Activated T-helper 1 cell treated with anti-CD3 and anti-CD28 coated beads, Interleukin-2, amount 50 U/mL, for 16 hours (primary cell): ENCODE data around the gene CYTL1.
"Not testable (repeated sequence)": the region's sequence is repeated elsewhere in the genome, so short reads cannot be mapped to it uniquely, and the experiment has no call there.

Experiments
- DNase-seq, 2 donors: peaks; one replicate each; pipeline ENCODE4 v3.0.0-alpha.2; 2020; ENCODE audit warnings: low read depth in 1 of 2, low spot score in 1 of 2

Gene CYTL1

GRCh38 chr4:5019274-5019673 lies at the start of gene CYTL1:
Gene CYTL1, minus strand, starts transcription at chr4:5019458. Its CDS starts 13 bp downstream, at chr4:5019445.
- DNase-seq = no peak

DNA sequence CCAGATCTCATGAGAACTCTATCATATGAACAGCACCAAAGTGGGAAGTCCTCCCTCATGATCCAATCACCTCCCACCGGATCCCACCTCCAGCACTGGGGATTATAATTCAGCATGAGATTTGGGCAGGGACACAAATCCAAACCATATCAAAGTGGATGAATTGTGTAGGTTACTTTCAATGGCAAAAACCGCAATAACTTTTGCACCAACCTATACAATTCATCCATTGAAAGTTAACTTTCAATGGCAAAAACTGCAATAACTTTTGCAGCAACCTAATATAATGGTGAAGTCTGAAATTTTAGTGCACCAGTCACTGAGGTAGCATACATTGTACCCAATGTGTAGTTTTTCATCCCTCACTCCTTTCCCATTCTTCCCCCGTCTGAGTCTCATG lies 48.6 kb upstream of the CYTL1 start:
- DNase-seq = no peak

GRCh38 chr4:5066968-5067367 lies 47.7 kb upstream of the CYTL1 start:
- DNase-seq = not testable (repeated sequence)

DNA sequence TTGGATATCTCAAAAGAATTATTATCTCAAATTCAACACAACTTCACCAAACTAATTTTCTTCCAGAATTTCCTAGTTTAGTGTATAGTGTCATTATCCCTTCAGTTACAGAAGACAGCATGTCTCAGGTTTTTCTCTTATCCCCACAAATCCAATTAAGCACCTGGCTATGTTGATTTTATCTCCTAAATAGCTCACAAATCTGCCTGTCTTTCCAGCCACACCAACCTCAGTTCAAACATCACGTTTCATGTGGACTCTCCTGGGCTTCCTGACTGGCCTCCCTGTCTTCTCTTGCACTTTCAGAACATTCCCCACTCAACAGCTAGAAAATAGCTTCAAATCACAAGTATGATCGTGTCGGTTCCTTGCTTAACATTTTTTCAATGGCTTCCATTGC lies 46.8 kb upstream of the CYTL1 start:
- DNase-seq = no peak

GRCh38 chr4:5055411-5055810 lies 36.2 kb upstream of the CYTL1 start:
- no peak for DNase-seq

- no peak for DNase-seq
Measured at GRCh38 chr4:5054532-5054931, 35.3 kb upstream of the CYTL1 start.

DNA sequence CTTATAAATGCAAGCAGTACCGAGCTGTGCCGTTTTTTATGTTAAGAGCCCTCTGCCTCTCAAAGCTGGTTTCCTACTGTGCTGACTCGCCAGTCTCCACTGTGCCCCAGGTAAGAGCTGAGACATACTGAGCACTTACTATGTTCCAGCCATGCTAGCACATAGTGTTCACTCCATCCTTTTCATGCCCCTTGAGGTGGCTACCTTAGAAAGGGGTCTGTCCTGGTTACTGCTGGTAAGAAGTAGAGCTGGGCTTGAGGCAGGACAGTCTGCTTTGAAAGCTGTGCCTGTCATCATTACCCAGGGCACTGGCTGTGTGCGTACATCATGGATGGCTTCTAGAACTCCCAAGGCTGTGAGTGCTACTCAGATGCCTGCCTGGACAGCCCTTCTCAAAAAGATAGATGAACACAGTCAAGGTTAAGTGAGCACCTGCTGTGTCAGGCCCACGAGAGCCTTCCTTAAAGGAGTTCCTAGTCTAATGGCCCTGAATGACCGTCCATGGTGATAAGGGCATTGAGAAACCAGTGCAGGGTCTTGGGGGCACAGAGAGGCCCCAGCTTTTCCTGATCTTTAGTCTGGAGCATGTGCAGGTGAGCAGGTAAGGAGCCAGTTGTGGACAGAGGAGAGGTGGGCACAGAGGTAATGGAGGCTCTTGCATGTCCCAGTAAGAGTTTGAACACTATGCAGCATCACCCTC lies 33.6 kb upstream of the CYTL1 start:
- DNase-seq = no peak

- DNase-seq = no peak
Measured at GRCh38 chr4:5052204-5052702, 33.0 kb upstream of the CYTL1 start.

DNA sequence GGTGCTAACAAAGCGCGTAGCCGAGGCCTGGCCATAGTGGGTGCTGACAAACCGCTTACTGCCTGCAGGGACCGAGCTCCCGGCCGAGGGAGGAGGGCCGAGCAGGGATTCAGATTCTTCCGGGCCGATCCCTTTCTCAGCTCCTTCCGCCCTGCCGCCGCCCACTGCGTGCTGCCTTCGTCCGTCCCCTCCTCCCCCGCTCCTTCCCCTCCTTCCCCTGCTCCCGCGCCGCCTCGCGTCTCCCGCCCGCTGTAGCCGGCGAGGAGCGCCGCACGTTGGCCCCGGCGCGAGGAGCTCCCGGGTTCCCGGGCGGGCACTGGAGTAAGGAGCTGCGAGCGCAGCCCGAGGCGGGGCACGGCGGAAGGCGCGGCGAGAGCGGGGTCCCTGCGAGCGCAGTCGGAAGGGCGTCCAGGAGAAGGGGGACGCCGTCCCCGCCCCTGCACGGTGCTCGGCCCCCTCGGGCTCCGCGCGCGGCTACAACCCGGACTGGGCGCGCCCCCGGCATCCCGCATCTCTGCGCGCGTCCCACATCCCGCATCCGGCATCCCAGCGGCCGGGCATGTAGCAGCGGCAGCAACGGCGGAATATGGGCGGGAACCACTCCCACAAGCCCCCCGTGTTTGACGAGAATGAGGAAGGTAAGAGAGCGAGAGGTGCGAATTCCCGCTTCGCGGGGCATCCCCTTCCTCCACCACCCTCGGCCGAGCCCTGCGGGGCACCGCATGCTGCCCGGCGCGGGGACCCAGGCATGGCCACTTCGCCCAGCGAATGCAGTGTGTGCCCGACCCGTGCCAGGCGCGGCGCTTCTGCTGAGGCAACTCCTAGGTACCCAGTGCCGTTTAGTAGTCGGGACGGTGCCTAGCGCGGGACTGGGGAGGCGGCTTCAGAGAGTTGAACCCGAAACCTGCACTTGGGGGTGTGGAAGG lies 32.3 kb upstream of the CYTL1 start, which contains the start of gene STK32B:
TSS of gene STK32B (plus strand) at position 203 of the 926 bp plus-strand sequence.
- no peak for DNase-seq

DNA sequence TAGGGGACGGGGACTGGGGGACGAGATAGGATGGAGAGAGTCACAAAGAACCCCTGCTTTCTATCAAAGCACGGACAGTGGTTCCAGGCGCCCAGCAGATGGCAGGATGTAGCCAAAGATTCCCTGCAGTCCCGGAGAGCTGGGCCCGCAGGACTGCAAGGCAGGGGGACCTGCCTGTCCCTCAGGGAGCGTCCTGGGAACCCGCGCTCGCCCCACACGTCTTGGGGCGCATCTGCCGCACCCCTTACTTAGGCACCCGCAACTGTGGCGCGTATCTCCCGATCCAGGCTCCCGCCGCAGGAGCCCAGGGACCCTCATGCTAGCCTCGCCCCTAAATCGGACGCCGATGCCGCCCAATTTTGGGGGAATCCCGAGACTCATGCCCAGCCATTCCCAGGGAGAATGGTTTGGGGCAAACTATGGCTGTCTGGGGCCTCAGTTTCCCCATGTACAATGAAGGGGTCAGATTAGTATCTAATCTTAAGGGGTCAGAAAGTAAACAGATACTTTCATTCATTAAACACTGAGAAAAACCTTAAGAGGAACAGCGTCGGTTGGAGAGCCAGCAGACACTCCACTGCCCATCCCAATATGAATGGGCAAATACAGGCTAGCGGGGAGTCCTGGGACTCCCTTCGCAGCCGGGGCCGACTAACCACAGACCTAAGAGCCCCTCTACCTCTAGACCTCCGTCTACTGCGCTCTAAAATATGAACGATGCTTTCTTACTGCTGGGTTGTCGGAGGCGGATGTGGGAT lies 31.4 kb upstream of the CYTL1 start:
- DNase-seq = no peak

DNA sequence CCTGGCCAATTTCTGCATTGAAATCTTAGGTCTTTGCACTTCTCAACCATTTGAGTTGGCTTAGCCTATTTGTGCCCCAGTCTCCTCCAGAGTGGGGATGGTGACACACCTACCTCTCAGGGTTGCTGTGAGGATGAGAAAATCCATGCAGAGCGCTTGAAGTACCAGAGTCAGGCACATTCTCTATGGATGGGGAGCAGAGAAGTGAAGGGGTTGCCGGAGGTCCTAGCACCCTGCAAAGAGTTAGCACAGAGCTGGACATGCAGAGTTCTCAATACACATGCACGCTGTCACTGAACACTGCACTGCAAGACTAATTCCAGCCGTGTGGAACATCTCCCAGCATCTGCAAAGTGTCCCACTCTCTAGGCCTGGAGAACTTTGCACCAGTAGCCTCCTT lies 29.5 kb upstream of the CYTL1 start:
- no peak for DNase-seq

DNA sequence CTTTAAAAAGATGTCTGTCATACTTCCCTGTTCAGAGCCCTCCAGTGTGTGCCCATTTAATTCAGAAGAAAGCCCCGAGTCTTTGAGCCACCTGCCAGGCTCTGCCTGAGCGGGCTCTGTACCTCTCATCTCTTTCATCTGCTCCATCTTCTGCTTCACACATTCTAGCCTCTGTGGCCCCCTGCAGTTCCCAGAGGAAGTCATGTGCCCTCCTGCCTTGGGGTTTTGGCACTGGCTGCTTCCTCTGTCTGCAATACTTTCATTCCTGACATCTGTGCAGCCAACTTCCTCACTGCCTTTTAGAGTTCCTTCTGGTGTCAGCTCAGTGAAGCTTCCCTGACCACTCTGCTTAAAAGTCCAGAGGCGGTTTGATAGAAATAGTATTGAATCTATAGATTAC lies 25.8 kb upstream of the CYTL1 start:
- DNase-seq = no peak

GRCh38 chr4:5044341-5044740 lies 25.1 kb upstream of the CYTL1 start:
- DNase-seq = no peak

DNA sequence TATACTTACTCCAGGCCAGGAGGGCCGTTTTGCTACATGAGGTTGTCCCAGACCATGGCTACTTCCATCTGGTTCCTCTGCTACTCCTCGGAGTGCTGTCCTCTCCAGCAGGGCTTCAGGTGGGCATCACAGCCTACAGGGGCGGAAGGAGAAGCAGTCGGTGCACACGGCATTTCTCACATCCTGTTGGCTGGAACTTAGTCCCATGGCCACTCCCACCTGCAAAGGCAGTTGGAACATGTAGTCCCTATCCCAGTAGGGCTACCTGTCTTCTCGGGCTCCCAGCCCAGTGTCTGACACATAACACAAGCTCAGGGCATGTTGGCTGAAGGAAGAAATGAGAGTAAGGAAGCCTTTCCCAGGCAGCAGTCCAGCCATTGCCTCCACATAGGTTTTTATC lies 24.3 kb upstream of the CYTL1 start:
- no peak for DNase-seq

- no peak for DNase-seq
Measured at GRCh38 chr4:5041699-5042098, 22.4 kb upstream of the CYTL1 start.

DNA sequence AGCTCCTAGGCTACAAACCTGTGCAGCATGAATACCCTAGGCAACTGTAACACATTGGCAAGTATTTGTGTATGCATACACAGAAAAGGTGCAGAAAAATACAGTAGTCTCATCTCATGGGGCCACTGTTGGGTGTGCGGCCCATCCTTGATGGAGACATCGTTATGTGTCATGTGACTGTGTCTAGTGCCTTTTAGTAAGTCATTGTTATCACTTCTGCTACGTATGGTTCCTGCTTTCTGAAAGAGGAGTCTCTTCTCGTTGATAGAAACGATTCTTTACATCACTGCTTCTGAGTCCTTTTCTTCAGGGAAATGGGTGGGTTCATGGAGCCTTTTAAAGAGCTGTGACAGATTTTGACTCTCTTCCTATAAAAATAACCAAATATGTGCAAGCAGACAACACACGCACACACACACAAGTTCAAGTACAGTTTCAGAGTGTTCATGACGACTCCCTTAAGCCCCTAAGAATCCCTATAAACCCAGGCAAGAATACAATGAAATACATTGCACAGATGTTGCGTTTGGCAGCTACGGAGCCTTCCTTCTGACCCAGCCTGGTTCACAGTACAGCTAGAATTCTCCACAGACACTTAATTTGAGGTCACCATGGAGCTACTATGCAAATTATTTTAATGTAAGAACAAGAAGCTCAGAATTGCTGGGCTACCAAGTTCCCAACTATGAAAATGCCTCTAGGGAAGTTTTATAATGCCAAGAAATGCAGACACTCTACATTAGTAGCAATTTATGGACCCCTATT lies 21.8 kb upstream of the CYTL1 start:
- DNase-seq = no peak

DNA sequence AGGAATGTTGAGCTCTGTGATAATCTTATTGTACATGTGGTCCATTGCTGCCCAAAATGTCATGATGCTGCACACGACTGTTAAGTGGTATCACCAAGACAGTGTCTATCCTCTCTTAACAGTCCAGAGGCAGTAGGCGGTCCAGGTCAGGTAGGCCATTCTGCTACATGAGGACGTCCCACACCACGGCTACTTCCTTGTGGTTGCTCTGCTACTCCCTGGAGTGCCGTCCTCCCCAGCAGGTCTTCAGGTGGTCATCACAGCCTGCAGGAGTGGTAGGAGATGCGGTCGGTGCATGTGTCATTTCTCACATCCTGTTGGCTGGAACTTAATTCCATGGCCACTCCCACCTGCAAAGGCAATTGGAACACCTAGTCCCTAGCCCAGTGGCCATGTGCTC lies 20.5 kb upstream of the CYTL1 start:
- DNase-seq = no peak

DNA sequence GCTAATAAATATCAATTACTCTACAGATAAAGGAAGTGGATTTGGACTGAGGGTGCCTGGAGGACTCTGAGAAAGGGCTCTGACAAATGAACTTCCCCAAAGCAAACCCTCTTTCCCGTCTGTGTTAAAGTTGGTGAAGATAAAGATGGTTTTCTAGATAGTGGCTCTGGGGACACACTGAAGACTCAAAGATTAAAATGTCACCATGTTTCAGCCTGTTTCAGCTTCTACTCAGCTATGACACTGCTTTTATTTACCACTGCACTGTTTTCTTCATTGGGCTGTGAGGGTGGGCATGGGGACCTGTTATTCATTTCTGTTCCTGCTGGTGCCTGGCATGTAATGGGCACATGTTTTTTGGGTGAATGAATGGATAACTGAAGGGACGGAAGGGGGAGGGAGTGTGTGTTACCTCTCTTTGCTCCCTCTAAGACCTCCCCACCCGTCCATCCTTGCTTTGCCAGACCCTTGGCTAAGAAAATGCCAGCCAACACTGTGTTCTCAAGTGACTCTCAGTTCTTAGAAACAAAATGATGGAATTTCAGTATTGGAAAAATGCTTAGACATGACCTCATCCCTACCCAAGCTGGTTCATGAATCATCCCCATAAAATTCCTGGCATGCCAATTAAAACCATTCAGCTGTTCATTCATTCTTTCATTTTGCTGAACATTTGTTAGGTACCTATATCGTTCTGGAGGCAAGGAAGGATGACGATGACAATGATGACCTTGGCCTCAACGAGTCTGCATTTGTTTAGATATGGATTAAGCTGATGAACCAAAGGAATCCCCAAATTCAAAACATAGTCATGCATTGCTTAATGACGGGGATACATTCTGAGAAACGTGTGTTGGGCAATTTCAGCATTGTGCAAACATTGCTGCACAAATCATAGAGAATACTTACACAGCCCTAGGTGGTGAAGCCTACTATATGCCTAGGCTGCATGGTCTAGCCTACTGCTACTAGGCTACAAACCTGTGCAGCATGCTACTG lies 18.6 kb upstream of the CYTL1 start:
- no peak for DNase-seq

- no peak for DNase-seq
Measured at GRCh38 chr4:5036239-5036638, 17.0 kb upstream of the CYTL1 start.
